ENCODE data around the gene DENR. TPM values are rescaled to one million over a fixed set of nuclear protein-coding genes. Genes with fewer than 3 reads are reported as not detected.

Gene DENR
- total RNA-seq, 1 experiment from 2014 or later, result 83.2 TPM

DNA sequence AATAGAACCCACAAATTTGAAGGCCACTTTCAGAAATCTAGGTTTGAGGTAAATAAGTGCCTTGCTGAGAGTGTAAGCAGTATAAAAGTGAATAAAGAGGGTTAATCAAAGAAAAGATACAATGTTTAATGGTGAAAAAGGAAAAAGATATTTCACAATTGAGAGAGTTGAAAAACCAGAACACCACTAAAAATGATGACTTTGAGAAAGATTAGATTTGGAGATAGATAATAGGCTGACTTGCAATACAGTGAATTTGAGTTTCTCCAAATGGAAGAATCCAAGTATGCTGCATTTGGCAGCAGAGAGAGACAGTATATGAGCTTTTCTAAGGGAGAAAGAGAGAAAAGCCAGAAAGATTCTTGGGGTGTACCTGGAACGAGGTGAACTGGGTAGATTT is 2.2 kb downstream of the DENR start:
- CTCF ChIA-PET, result no interaction called here
- Histone ChIP-seq H3K36me3 (ENCODE audit: control insufficient read depth, insufficient read depth, low read length) (no peaks in the 10 kb centered on the region), H3K4me1 (peaks cover 24% of the 10 kb centered on the region), H3K4me3 (ENCODE audit: low read depth, low read length) (no peak overlapping the region), H3K27me3 (replicated peaks; ENCODE audit: control insufficient read depth, insufficient read depth, low read length) (no peaks in the 10 kb centered on the region), H3K9me3 (no peaks in the 10 kb centered on the region)
- Mint-ChIP-seq H3K4me3 (ENCODE audit: unreplicated experiment) (no peak overlapping the region), H3K9me3 (ENCODE audit: unreplicated experiment) (no peaks in the 10 kb centered on the region), H3K27ac (ENCODE audit: unreplicated experiment) (no peak overlapping the region), H3K27me3 (ENCODE audit: insufficient read depth, unreplicated experiment) (no peaks in the 10 kb centered on the region), H3K36me3 (ENCODE audit: insufficient read depth, unreplicated experiment) (peaks cover 65% of the 10 kb centered on the region), H3K4me1 (ENCODE audit: low read depth, unreplicated experiment) (peaks cover 29% of the 10 kb centered on the region)
- TF ChIP-seq, protein P1, sequence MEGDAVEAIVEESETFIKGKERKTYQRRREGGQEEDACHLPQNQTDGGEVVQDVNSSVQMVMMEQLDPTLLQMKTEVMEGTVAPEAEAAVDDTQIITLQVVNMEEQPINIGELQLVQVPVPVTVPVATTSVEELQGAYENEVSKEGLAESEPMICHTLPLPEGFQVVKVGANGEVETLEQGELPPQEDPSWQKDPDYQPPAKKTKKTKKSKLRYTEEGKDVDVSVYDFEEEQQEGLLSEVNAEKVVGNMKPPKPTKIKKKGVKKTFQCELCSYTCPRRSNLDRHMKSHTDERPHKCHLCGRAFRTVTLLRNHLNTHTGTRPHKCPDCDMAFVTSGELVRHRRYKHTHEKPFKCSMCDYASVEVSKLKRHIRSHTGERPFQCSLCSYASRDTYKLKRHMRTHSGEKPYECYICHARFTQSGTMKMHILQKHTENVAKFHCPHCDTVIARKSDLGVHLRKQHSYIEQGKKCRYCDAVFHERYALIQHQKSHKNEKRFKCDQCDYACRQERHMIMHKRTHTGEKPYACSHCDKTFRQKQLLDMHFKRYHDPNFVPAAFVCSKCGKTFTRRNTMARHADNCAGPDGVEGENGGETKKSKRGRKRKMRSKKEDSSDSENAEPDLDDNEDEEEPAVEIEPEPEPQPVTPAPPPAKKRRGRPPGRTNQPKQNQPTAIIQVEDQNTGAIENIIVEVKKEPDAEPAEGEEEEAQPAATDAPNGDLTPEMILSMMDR (IDR thresholded peaks at IDR 0.05; ENCODE audit: insufficient read depth in 1 of 2, low read depth in 1 of 2, low read length in 1 of 2, severe bottlenecking in 1 of 2, unreplicated experiment in 1 of 2), result no peak
- intact Hi-C loops (cut with micrococcal nuclease; ENCODE audit: unreplicated experiment), result loop anchor here (5.0 kb wide), 1 partner anchor 77 kb away; no protein-coding TSS in a partner anchor
- no peak for DNase-seq
- no TSS peak for BruUV-seq (replicated peaks)
- POLR2A ChIA-PET, result no interaction called here

DNA sequence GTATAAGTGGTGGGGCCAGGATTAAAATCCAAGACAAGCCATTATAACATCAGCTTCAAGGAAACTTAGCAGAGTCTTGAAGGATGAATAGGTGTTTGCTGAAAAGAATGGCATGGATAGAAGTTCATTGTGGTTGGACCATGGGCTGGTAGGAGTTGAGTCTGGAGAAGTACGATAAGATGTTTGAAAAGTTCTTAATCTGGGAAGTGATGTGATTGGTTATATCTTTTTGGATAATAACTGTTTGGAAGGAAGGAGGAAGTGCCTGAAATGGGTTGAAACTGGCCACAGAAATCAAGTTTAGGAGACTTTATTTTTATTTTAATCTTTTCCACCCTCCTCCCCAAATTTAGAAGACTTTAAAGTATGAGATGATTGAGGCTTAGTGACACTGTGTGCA is 4.9 kb downstream of the DENR start:
- DNase-seq, result no peak
- no peaks in the 10 kb centered on the region for H3K9me3 Mint-ChIP-seq (ENCODE audit: unreplicated experiment)
- H3K4me1 ChIP-seq, result peaks cover 8% of the 10 kb centered on the region; the same call in 1 of the 2 replicates
- no peak overlapping the region for H3K4me3 ChIP-seq (ENCODE audit: low read depth, low read length)
- CTCF ChIA-PET, result no interaction called here
- BruUV-seq (replicated peaks), result no TSS peak
- no peak overlapping the region for H3K4me3 Mint-ChIP-seq (ENCODE audit: unreplicated experiment)
- TF ChIP-seq, protein P1 (IDR thresholded peaks at IDR 0.05; ENCODE audit: insufficient read depth in 1 of 2, low read depth in 1 of 2, low read length in 1 of 2, severe bottlenecking in 1 of 2, unreplicated experiment in 1 of 2), result no peak
- intact Hi-C loops (cut with micrococcal nuclease; ENCODE audit: unreplicated experiment), result no loop called here
- no peaks in the 10 kb centered on the region for H3K27me3 Mint-ChIP-seq (ENCODE audit: insufficient read depth, unreplicated experiment)
- H3K27me3 ChIP-seq (replicated peaks; ENCODE audit: control insufficient read depth, insufficient read depth, low read length), result no peaks in the 10 kb centered on the region
- no peaks in the 10 kb centered on the region for H3K9me3 ChIP-seq
- POLR2A ChIA-PET, result no interaction called here
- no peak overlapping the region for H3K27ac Mint-ChIP-seq (ENCODE audit: unreplicated experiment)
- H3K4me1 Mint-ChIP-seq (ENCODE audit: low read depth, unreplicated experiment), result peaks cover 7% of the 10 kb centered on the region
- peaks cover 76% of the 10 kb centered on the region for H3K36me3 Mint-ChIP-seq (ENCODE audit: insufficient read depth, unreplicated experiment)
- no peaks in the 10 kb centered on the region for H3K36me3 ChIP-seq (ENCODE audit: control insufficient read depth, insufficient read depth, low read length)

DNA sequence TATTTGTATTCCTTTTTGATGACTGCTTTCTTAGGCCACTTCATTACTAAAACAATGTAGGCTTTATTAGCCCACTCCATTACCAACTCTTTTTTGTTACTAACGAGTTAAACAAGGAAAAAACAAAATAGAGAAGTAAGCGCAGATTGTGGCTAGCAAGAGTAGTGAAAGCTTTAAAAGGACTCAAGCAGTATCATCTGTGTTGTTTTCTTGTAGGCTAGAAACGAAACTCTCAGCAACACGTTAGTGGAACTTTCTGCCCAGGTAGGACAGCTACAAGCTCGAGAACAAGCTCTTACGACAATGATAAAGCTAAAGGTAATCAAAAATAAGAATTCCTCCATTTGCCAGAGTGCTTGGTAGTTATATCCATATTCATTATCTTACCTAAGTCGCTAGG is 32.9 kb downstream of the DENR start:
- no peak for DNase-seq

More for the DNA sequence above, 32.9 kb downstream of the DENR start:
- H3K36me3 ChIP-seq (ENCODE audit: control insufficient read depth, insufficient read depth, low read length), result no peaks in the 10 kb centered on the region
- CTCF ChIA-PET, result no interaction called here
- H3K9me3 ChIP-seq, result no peaks in the 10 kb centered on the region
- TF ChIP-seq, protein P1 (IDR thresholded peaks at IDR 0.05; ENCODE audit: insufficient read depth in 1 of 2, low read depth in 1 of 2, low read length in 1 of 2, severe bottlenecking in 1 of 2, unreplicated experiment in 1 of 2), result no peak
- no peaks in the 10 kb centered on the region for H3K36me3 Mint-ChIP-seq (ENCODE audit: insufficient read depth, unreplicated experiment)
- intact Hi-C loops (cut with micrococcal nuclease; ENCODE audit: unreplicated experiment), result no loop called here
- no peaks in the 10 kb centered on the region for H3K27me3 ChIP-seq (replicated peaks; ENCODE audit: control insufficient read depth, insufficient read depth, low read length)
- POLR2A ChIA-PET, result interaction anchor here (0.6 kb wide), 1 partner anchor 19 kb away, joined by 12 read pairs; no protein-coding TSS in a partner anchor
- H3K4me1 Mint-ChIP-seq (ENCODE audit: low read depth, unreplicated experiment), result no peaks in the 10 kb centered on the region
- H3K4me1 ChIP-seq, result no peaks in the 10 kb centered on the region
- H3K9me3 Mint-ChIP-seq (ENCODE audit: unreplicated experiment), result no peaks in the 10 kb centered on the region
- no peak overlapping the region for H3K4me3 Mint-ChIP-seq (ENCODE audit: unreplicated experiment)
- H3K4me3 ChIP-seq (ENCODE audit: low read depth, low read length), result no peak overlapping the region
- BruUV-seq (replicated peaks), result no TSS peak
- H3K27me3 Mint-ChIP-seq (ENCODE audit: insufficient read depth, unreplicated experiment), result no peaks in the 10 kb centered on the region
- H3K27ac Mint-ChIP-seq (ENCODE audit: unreplicated experiment), result no peak overlapping the region
